C4-2B (cell line): ENCODE data around the gene SLC2A8.

Experiments used
- H3K27ac ChIP-seq: fragments of 450-650 bp; 2 replicates; pipeline ENCODE4 v1.5.1; 2017
- CTCF ChIP-seq: fragments of 450-650 bp; conservative IDR thresholded peaks from 2 replicates; pipeline ENCODE4 v1.5.1; 2017; ENCODE audit warnings: mild to moderate bottlenecking
- ZFX ChIP-seq: fragments of 450-650 bp; IDR thresholded peaks from 2 replicates; pipeline ENCODE4 v1.6.1; 2017

The SLC2A8 gene

GRCh38 chr9:127358023-127358535 lies 38.9 kb upstream of the SLC2A8 start:
- no peak overlapping the region for H3K27ac ChIP-seq
- TF ChIP-seq CTCF (no peak), ZFX (no peak)

GRCh38 chr9:127358770-127359169 lies 38.2 kb upstream of the SLC2A8 start:
- H3K27ac ChIP-seq: no peak overlapping the region
- no peak for TF ChIP-seq CTCF
- no peak for TF ChIP-seq ZFX

- H3K27ac ChIP-seq: no peak overlapping the region
- TF ChIP-seq ZFX (no peak), CTCF (no peak)
Observed at GRCh38 chr9:127360250-127360649, 36.7 kb upstream of the SLC2A8 start.

GRCh38 chr9:127360829-127361228 lies 36.1 kb upstream of the SLC2A8 start:
- TF ChIP-seq ZFX (no peak), CTCF (no peak)
- no peak overlapping the region for H3K27ac ChIP-seq

- TF ChIP-seq CTCF (no peak), ZFX (no peak)
- H3K27ac ChIP-seq: no peak overlapping the region
Observed at GRCh38 chr9:127361561-127361960, 35.4 kb upstream of the SLC2A8 start.

GRCh38 chr9:127362829-127363228 lies 34.1 kb upstream of the SLC2A8 start:
- H3K27ac ChIP-seq: no peak overlapping the region
- no peak for TF ChIP-seq ZFX
- TF ChIP-seq CTCF: no peak

GRCh38 chr9:127365461-127365860 lies 31.5 kb upstream of the SLC2A8 start:
- TF ChIP-seq CTCF (no peak), ZFX (no peak)
- no peak overlapping the region for H3K27ac ChIP-seq
